ENCODE measurements around the gene HOXB4.

DNA sequence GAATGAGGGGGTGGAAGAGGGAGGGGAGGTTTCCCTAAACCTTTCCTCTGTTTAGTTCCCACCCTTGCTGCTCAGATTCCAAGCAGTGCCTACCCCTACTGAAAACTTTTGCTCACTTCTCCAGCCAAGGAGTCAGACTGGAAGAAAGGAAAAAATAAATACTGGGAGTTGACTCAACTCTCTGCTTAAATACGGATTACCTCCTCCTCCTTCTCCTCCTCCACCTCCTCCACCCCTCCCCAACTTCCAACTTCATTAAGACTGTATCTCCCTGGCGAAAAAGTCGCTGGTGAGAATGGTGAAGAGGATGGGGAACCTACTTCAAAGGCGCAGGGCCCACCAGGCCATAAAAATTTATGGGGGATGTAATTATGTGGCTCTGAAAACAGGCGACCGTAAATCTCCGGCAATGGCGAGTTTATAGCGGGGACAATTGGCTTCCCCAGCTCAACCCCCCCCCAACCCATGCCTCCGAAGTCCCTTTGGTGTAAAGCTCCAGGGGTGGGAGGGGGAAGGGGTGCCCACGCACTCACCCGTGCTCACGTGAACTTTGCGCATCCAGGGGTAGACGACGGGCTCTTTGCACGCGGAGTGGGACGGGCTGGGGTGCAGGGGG is 712 bp downstream of the HOXB4 start:
- TF ChIP-seq, protein P1, sequence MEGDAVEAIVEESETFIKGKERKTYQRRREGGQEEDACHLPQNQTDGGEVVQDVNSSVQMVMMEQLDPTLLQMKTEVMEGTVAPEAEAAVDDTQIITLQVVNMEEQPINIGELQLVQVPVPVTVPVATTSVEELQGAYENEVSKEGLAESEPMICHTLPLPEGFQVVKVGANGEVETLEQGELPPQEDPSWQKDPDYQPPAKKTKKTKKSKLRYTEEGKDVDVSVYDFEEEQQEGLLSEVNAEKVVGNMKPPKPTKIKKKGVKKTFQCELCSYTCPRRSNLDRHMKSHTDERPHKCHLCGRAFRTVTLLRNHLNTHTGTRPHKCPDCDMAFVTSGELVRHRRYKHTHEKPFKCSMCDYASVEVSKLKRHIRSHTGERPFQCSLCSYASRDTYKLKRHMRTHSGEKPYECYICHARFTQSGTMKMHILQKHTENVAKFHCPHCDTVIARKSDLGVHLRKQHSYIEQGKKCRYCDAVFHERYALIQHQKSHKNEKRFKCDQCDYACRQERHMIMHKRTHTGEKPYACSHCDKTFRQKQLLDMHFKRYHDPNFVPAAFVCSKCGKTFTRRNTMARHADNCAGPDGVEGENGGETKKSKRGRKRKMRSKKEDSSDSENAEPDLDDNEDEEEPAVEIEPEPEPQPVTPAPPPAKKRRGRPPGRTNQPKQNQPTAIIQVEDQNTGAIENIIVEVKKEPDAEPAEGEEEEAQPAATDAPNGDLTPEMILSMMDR (conservative IDR thresholded peaks at IDR 0.05; ENCODE audit: low read depth, low read length): no peak
- no peak for TF ChIP-seq EZH2 (IDR thresholded peaks at IDR 0.05; ENCODE audit: borderline replicate concordance, low read depth, low read length, poor library complexity, severe bottlenecking)

Data from A673 (cell line).